ENCODE data around the gene NIN. TPM values are rescaled to one million over a fixed set of nuclear protein-coding genes. Genes with fewer than 3 reads are reported as not detected.
A peak's percentile ranks its signal among the peaks of the same experiment; 100 is the strongest.

The NIN gene
- total RNA-seq, 1 donor from 2014 or later = 45.4 TPM

DNA sequence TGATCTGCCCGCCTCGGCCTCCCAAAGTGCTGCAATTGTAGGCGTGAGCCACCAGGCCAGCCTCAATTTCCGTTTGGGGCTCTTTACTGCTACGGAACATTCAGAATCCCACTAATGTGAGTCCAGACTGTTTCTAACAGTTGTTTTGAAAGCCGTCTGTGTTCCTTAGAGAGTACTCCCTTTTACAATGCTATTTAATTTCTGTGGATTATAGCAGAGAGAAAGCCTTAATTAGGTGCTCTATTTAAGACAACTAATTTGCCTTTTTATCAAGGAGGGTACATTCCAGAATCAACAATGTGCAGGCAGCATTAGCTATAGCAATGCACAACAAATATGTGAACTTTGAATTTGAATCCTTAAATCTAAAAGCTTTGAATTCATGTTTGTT lies 160.1 kb downstream of the NIN start:
- Histone ChIP-seq H3K9me3 (ENCODE audit: insufficient read depth, low read depth, low read length) (no peaks in the 10 kb centered on the region), H4K20me1 (ENCODE audit: insufficient read depth, low read length) (peaks cover 15% of the 10 kb centered on the region), H2AFZ (ENCODE audit: low read depth, low read length) (no peak overlapping the region), H3K36me3 (ENCODE audit: insufficient read depth, low read length) (no peaks in the 10 kb centered on the region), H3K4me3 (ENCODE audit: insufficient read depth, low read depth, low read length) (no peak overlapping the region), H3K27me3 (ENCODE audit: insufficient read depth, low read length) (no peaks in the 10 kb centered on the region), H3K4me2 (ENCODE audit: low read length) (no peak overlapping the region), H3K4me1 (ENCODE audit: insufficient read depth, low read length) (peaks cover 13% of the 10 kb centered on the region), H3K9ac (ENCODE audit: low read length) (no peak overlapping the region), H3K27ac (ENCODE audit: low read depth, low read length) (no peak overlapping the region), H3K79me2 (ENCODE audit: insufficient read depth, low read length) (peaks cover 22% of the 10 kb centered on the region)
- TF ChIP-seq EZH2 (IDR thresholded peaks at IDR 0.05; ENCODE audit: insufficient read depth, low read length) (no peak), CTCF (IDR thresholded peaks at IDR 0.05; ENCODE audit: insufficient read depth, low read depth, low read length) (no peak)
- Mint-ChIP-seq H3K27ac (ENCODE audit: unreplicated experiment) (no peak overlapping the region), H3K4me1 (ENCODE audit: low read depth, unreplicated experiment) (peaks cover 10% of the 10 kb centered on the region), H3K36me3 (ENCODE audit: low read depth, unreplicated experiment) (no peaks in the 10 kb centered on the region), H3K27me3 (ENCODE audit: low read depth, unreplicated experiment) (no peaks in the 10 kb centered on the region), H3K9me3 (ENCODE audit: unreplicated experiment) (no peaks in the 10 kb centered on the region), H3K4me3 (ENCODE audit: unreplicated experiment) (no peak overlapping the region)
- FAIRE-seq (no peak), DNase-seq (ENCODE audit: low read depth) (no peak)

- Mint-ChIP-seq H3K27me3 (ENCODE audit: low read depth, unreplicated experiment) (no peaks in the 10 kb centered on the region), H3K9me3 (ENCODE audit: unreplicated experiment) (no peaks in the 10 kb centered on the region), H3K36me3 (ENCODE audit: low read depth, unreplicated experiment) (no peaks in the 10 kb centered on the region), H3K4me1 (ENCODE audit: low read depth, unreplicated experiment) (peaks cover 6% of the 10 kb centered on the region), H3K4me3 (ENCODE audit: unreplicated experiment) (no peak overlapping the region), H3K27ac (ENCODE audit: unreplicated experiment) (no peak overlapping the region)
- no peak overlapping the region for H3K9ac ChIP-seq (ENCODE audit: low read length)
- peaks cover 9% of the 10 kb centered on the region for H3K4me1 ChIP-seq (ENCODE audit: insufficient read depth, low read length)
- H3K4me3 ChIP-seq (ENCODE audit: insufficient read depth, low read depth, low read length) = no peak overlapping the region
- FAIRE-seq (no peak), DNase-seq (ENCODE audit: low read depth) (no peak)
- peaks cover 15% of the 10 kb centered on the region for H4K20me1 ChIP-seq (ENCODE audit: insufficient read depth, low read length)
- no peaks in the 10 kb centered on the region for H3K9me3 ChIP-seq (ENCODE audit: insufficient read depth, low read depth, low read length)
- no peak overlapping the region for H2AFZ ChIP-seq (ENCODE audit: low read depth, low read length)
- TF ChIP-seq CTCF (IDR thresholded peaks at IDR 0.05; ENCODE audit: insufficient read depth, low read depth, low read length) (no peak), EZH2 (IDR thresholded peaks at IDR 0.05; ENCODE audit: insufficient read depth, low read length) (no peak)
- H3K27ac ChIP-seq (ENCODE audit: low read depth, low read length) = no peak overlapping the region
- no peaks in the 10 kb centered on the region for H3K36me3 ChIP-seq (ENCODE audit: insufficient read depth, low read length)
- H3K79me2 ChIP-seq (ENCODE audit: insufficient read depth, low read length) = peaks cover 27% of the 10 kb centered on the region
- no peaks in the 10 kb centered on the region for H3K27me3 ChIP-seq (ENCODE audit: insufficient read depth, low read length)
- peak overlapping the region; percentile 24 for H3K4me2 ChIP-seq (ENCODE audit: low read length)
These were observed 160.6 kb downstream of the NIN start for GRCh38 chr14:50670196-50670865.

Other genes with a start within 250 kb of the NIN start
- gene SAV1, start 162.9 kb downstream of the NIN start, total RNA-seq = 18.3 and 26.3 TPM in 2 replicates
- gene ABHD12B, start 40.9 kb upstream of the NIN start, total RNA-seq = not detected in 2 replicates
- gene PYGL, start 113.3 kb upstream of the NIN start, total RNA-seq = 97.6 and 104 TPM in 2 replicates

All from astrocyte (in vitro differentiated cells and primary cell).